Activated T-helper 9 cell treated with anti-CD3 and anti-CD28 coated beads, Interleukin-2, amount 50 U/mL, for 16 hours (primary cell): Measurements from ENCODE around the gene SESN1.
"Not testable (repeated sequence)": the region's sequence is repeated elsewhere in the genome, so short reads cannot be mapped to it uniquely, and the experiment has no call there.

Source experiments
- DNase-seq: peaks from one replicate; pipeline ENCODE4 v3.0.0-alpha.2; 2020; ENCODE audit warnings: low read depth

Gene SESN1

DNA sequence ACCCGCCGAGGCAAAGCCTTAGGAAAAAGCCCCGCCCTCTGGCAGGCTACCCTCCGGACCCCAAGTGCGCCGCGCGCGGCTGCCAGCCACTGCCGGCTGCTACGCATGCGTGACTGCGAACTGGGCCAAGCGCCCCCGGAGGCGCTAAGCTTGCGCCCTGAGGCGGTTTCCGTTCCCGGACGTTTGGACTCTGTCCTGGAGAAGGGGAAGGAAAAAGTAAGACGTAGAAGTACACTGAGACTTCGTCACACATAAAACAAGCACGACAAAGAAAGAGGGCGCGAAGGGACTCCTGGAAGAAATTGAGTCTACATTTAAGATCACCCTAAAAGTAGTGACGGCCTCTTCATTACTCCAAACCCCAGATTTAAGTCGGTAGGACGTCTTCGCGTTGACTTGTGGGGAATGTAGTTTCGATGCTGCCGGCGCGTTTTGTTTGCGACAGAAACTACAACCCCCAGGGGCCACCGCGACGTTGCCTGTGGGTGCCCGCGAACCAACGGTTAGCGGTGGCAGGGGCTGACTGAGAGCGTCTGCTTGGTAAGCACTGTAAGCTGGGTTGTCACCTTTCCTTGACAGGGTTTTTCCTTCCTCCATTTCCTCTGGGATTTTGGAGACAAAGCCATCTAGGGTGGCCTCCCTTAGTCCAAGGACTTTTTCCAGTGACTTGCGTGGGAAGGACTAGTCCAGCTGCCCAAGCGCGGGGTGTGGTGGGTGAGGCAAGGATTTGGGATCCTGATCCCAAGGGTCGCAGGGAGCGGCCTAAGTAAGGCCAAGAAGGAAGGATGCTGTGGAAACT is 589 bp upstream of the SESN1 start, which contains the start of gene CEP57L1:
TSS of gene CEP57L1 (plus strand) at position 472 of the 799 bp plus-strand sequence. CDS start 49,715 bp downstream, outside the sequence.
- DNase-seq = peak; percentile 90

DNA sequence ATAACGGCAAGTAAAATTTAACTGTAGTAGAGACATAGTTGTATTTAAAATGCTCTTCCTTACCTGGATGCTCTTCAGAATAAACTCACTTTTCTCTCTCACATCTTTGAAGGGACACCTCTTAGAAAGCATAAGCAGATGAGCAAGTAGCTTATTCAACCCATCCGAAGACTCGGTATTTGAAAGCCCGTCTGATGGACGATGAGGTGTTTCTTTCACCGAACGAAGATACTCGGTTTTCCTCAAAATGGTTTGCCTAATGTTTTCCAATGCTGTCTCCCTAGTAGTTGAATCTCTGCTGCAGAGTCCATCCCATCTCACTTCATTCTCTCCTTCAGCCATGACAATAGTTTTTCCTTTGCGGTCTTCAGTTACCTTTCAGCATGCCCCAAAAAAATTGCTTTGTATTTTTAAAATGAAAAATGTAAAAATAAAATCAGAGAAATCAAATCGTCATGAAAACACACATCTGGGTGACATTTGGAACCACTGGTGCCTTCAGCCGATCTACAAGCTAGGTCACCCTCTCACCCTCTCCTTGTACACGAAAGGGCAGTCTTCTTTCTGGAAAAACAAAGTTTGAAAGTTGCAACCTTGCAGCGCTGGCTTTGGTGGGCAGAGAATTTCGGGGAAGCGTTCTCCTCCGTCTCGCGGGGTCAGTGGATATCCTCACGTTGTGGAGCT is 772 bp downstream of the SESN1 start:
- DNase-seq = no peak

DNA sequence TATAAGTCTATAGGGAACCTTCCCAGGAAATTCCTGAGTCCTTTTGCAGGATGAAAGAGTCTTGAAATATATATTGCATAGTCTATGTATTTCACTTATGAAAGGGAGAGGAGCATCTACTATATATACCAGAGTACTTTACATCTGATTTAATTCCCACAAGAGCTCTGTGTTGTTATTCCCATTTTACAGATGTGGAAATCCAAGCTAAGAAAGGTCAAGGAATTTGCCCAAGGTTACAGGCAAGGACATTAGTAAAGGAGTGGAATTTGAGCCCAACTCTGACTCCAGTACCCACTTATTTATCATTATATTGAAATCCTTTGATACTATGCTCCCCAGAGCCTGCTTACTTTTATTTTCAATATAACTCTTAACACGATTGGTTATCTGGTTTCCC is 2.6 kb downstream of the SESN1 start:
- no peak for DNase-seq

DNA sequence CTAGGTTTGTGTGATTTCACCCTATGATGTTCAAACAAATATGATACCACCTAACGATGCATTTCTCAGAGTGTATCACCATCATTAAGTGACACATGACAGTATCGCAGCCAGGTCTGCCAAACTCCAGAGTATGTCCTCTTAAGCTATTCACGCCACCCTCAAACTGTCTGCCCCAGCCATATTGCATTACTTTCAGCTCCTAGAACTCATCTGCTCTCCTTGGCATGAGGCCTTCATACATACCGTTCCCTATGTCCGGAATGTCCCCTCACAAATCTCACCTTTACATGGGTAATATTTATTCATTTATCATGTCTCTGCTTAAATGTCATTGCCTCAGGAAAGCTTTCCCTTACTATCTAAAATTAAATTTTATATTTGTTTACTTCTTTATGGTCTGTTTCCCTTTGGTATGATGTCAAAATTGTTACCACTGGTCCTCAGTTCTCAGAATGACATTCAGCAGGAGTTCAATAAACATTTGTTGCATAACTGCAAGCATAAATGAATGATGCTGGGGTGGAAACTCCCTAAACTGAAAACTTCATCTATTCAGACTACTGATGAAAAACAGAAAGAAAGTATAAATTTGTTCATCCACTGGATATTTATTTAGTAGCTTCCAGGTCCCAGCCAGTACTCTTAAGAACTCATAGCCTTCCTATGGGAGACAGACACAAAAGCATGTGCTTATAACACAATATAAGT is 3.2 kb downstream of the SESN1 start:
- no peak for DNase-seq

DNA sequence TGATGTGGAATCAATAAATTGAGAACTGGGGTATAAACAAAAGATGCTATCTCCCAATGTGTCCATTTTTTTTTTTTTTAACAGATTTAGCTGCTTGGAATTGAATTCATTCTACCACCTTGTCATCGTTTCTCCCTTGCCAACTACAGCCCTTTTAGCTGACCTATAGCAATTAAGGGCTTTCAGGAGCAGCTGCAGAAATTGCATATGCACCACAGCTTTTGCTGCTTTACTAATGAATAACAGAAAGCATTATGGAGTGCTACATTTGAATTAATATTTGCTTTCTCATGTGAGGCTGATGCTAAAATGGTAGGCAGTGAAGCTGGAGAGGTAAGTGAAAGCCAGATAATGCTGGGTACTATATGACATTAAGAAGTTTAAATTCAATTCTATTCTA is 5.7 kb downstream of the SESN1 start:
- DNase-seq = no peak

DNA sequence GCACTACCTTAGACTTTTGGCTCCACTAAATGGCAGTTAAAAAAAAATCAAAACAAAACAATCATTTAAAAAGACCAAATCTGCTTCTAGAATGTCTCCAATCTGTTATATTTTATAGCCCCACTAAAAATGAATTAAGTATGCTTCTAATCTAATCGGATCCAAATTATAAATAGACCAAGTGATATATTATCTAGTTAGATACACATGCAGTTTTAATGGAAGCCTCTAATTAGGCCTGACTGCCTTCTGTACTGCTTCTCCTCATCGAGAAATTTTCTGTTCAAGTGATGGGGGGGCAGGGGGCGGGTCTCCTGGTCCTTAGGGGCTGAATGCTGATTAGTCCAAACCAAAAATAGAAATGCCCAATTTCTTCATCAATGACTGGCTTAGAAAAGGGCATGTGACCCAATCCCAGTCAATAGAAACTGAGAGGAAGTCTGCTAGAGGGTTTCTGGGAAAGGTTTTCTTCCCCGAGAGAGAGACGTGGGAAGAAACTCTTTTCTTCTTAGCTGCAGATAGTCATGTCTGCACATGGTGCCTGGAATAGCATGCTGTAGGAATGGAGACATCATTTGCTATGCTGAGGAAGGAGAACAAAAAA is 6.9 kb downstream of the SESN1 start:
- no peak for DNase-seq

DNA sequence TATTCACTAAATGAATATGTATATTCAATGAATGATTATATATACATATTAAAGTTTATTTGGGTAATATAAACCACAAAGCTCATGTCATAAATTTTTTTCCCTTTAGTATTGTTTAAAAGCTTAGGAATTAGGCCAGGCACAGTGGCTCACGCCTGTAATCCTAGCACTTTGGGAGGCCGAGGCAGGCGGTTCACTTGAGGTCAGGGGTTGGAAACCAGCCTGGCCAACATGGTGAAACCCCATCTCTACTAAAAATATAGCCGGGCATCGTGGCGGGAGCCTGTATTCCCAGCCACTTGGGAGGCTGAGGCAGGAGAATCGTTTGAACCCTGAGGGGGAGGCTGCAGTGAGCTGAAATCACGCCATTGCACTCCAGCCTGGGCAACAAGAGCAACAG is 10.5 kb downstream of the SESN1 start:
- not testable (repeated sequence) for DNase-seq

DNA sequence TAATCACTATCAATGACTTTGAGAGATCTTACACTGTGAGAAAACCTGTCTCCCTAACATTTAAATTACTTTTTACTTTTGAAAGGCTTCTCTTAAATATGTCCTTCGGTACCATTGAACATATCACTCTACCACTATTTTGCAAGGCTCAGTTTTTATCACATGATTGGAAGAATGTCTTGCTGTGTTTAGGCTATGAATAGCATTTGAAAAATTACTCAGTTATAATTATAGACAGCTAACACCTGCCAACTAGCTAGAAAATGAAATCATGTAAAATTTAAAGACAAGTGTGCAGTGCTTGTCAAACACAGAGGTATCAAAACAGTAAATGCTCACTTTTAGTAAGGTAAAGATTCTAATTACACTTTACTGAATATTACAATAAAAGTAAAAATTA is 11.0 kb downstream of the SESN1 start:
- no peak for DNase-seq

DNA sequence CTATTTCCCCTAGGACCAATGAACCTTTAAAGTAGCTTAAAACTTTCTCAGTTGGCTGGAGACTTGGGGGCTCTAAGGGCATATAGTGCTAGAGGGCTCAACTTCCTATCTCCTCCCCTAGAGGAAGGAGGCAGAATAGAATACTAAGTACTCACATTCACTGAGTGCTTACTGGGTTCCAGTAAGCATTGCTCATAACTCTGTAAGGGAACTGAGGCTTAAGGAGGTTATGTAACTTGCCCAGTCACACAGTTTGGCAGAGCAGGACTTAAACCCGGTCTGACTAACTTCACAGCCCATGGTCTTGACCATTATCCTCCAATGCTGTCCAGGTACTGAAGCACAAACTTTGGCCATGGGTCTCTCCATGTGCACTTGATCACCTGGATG is 12.5 kb downstream of the SESN1 start:
- DNase-seq = no peak

DNA sequence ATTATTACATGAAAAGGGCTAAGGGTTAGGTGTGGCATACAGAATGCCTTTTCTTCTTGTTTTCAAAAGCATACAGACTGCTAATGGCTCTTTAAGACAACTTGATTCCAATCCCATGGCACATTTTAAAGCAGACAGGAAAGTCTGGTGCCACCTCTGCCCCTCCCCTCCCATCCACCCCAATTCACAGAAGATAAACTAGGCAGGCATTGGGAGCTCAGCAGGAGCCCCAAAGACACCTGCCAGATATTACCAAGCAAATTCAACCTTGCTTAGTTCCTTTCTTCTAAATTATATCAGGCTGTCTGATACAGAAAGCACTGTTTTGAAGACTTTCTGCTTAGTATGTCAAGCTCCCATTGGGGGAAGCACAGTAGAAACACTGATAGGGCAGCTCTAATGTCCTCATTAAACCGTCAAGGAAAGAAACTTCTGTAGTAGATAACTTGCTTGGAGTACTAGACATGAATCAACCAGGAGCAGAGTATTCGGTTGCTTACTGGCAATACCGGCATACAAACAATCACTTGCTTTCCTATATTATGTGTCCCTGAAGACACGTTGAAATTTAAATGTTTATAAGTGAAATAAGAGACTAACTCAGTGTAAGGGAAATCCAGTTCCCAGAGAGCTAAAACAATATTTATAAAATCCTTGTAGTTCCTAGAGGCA is 13.0 kb downstream of the SESN1 start:
- DNase-seq = no peak

DNA sequence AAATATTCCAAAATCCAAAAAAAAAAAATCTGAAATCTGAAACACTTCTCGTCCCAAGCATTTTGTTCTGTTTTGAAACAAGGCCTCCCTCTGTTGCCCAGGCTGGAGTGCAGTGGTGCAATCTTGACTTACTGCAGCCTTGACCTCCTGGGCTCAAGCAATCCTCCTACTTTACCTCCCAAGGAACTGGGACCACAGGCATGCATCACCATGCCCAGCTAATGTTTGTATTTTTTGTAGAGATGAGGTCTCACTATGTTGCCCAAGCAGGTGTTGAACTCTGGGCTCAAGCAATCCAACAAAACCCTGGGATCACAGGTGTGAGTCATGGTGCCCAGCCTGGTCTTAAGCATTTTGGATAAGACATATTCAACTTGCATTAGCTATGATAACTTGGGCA is 13.6 kb downstream of the SESN1 start:
- DNase-seq = no peak

DNA sequence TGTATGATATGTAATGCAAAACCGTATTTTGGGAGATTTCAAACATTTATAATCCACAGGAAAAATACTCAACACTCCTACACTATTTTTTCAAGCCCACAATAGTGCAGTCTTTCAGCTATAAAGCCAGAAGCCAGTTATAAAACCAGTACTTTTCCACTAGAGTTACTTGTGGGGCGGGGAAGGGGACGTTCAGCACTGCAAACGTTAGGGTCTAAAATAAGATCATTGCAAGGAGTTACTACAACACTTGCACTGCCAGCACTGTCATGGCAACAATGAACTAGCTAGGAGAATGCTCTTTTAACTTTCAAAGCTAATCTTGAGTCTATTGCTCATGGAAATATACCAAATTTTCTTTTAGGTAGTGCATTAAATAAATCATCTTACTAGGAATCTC is 14.7 kb downstream of the SESN1 start:
- DNase-seq = no peak

DNA sequence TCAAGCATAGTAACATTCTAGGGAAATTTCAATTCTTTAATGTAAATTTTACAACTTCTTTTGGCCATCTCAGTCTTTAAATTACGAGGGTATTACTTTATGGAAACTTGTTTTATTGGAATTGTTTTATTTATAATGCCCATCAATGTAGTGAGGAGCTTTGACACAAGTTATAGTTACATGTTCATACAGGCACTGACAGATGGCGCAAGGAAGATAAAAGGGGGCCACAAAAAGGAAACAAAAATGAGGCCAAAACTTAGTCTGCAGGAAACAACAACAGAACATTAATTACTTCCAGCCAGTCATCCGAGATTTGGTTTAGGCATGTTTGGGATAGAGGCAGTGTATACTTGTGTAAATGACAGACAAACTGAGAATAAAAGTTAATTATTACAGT is 18.3 kb downstream of the SESN1 start:
- no peak for DNase-seq

DNA sequence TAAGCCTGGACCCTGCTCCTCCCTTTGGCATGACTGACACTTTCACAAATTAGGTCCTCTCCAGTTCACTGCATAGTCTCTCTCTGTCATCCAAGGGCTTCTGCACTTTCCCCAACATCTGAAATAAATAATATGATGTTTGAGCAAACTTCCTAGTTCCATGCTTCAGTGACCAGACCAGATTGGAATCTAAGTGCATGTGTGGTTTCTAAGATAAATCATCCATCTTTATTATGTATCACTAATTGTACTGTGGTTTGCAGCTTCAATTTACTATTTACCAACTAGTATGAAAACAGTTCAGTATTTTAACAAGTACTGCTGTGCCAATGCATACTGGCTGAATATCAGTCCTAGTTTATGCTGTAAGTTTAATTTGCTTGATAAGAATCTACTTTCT is 18.7 kb downstream of the SESN1 start:
- DNase-seq = no peak

DNA sequence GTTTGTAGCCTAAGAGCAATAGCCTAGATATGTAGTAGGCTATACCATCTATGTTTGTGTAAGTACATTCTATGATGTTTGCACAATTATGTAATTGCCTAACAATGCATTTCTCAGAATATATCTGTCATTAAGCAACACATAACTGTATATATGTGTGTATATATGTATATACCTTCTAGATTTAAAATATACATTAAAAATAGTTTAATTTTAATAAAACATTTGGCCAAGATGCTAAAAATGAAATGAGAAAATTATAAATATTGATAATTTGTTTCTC is 20.6 kb downstream of the SESN1 start:
- DNase-seq = no peak

DNA sequence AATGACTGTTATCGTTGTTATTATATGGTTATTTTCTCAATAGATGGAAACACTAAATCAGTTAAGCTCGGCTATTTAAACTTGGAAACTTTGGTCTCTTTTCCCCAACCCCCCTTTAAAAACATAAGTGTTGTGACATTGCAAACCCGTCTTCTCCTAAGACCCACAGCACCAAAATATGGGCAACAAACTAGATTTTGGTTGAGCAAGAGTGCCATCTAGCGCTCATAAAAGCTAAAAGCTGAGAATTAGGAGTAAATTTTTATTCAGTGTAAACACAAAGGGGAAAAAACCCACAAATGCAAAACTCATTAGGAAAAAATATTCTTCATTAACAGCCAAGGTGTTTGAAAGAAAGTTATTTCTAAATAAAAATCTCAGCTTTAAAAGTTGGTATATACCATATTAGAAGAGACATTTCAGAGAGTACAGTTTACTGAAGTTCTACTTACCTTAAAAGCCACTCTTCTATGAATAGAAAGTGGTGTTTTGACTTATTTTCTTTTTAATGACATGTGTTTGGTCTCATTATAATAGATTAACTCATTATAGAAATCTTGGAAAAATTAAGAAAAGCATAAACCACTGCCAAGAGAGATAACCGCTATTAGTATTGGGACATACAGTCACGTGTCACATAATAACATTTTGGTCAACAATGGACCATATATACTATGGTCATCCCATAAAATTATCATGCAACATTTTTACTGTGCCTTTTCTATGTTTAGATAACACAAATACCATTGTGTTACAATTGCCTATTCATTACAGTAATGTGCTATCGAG is 21.1 kb downstream of the SESN1 start:
- no peak for DNase-seq

DNA sequence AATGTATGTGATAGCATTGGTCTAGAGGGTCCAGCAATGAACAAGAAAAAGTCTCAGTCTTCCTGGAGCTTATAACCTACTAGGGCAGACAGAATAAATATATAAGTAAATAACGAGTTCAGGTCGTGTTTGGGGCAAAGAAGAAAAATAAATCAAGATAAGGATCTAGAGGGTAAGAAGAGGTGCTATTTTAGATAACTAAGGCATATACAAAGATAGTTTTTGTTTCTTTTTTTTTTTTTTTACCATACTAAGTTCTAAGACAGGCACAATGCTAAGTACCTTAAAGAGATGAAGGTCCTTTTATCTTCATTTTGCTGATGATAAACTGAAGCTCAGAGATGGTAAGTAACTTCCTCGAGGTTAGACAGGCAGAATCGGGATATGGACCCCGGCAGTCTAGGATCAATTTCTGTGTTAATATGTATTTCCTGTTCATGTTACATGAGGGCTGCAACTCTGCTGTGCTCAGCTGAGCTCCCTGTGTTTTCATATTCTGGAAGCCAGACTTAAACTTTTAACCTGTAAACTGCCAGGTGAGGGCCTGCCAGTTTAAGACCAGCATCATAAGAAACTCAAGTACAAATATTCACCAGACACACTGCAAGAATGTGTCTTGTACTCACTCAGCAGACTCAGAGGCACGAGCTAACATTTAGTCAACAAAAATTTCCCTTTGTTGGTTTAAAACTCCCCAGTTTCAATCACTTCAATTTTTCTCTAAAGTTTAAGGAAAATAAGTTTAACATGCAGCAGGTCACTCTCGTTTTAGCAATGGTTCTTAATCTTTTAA is 23.3 kb downstream of the SESN1 start:
- no peak for DNase-seq

DNA sequence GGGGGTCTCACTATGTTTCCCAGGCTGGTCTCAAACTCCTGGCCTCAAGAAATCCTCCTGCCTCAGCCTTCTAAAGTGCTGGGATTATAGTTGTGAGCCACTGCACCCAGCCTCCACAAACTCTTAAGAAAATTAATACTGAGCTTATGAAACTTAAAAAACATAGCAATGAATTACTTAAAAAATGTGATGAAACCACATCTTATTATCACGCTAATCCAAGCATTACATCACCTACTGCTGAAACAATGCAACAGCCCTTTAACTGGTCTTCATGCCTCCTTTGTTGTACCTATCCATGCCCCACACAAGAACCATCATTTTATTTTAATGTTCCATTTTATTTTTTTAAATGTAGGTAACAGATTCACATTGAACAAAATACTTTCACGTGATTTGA is 24.9 kb downstream of the SESN1 start:
- DNase-seq = no peak

DNA sequence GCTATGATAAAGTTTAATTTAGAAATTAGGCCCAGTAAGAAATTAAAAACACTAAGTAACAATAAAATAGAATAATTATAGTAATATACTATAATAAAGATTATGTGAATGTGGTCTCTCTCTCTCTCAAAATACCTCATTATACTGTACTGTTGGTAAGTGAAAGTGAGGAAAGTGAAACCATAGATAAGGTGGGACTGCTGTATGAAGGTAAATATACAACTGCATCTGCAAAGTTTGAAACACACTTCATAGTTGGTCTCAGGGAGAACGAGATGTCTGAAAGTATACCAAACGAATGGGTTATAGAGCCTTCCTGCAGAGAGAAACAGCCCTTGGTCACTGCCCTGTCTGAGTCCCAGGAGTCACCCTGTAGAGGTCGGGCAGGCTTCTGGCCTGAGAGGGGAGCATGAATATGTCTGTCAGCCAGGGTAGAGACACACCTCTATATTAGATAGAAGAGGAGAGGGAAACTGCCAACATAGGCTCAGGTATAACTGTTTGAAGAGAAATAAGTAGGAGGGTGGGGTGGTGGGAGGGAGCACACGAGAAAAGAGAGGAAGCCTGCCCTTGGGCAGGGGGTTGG is 31.8 kb downstream of the SESN1 start:
- DNase-seq = no peak

DNA sequence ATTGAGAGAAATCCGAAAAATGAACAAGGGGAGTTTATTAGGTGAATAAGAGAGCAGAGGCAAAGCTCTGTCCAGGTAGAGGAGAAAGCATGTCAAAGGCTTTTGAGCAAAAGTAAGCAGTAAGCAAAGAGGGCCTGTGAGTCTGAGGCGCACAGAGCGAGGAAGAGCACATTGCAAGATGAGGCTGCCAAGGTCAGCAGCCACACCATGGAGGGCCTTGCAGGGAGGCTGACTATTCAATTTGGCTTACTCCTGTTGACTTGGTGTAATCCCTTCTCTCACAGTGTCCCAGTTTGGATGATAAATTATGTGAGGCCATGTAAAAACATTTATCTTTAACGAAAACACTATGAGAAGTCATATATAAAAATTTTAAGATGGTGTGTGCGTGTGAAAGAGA is 32.4 kb downstream of the SESN1 start:
- no peak for DNase-seq
